Mesothelial cell of epicardium (in vitro differentiated cells): ENCODE results near the gene HARS2. TPM values are rescaled to one million over a fixed set of nuclear protein-coding genes. Genes with fewer than 3 reads are reported as not detected.
A peak's percentile ranks its signal among the peaks of the same experiment; 100 is the strongest.
"Not testable (repeated sequence)": the region's sequence is repeated elsewhere in the genome, so short reads cannot be mapped to it uniquely, and the experiment has no call there.

ENCODE experiments used
- DNase-seq, 2 experiments: peaks; one replicate each; pipeline ENCODE4 v3.0.0; 2021; ENCODE audit warnings: low spot score in 2 of 2; ENCODE audit not compliant: unreplicated experiment in 2 of 2
- H3K27ac Mint-ChIP-seq: 2 replicates; pipeline ENCODE4 v1.8.0; 2021; ENCODE audit warnings: mixed read lengths
- H3K27me3 Mint-ChIP-seq: 2 replicates; pipeline ENCODE4 v1.8.0; 2021; ENCODE audit warnings: low read depth, mixed read lengths
- H3K36me3 Mint-ChIP-seq: 2 replicates; pipeline ENCODE4 v1.8.0; 2021; ENCODE audit warnings: mixed read lengths
- H3K4me1 Mint-ChIP-seq: 2 replicates; pipeline ENCODE4 v1.8.0; 2021; ENCODE audit warnings: mixed read lengths
- H3K4me3 Mint-ChIP-seq: 2 replicates; pipeline ENCODE4 v1.8.0; 2021; ENCODE audit warnings: mild to moderate bottlenecking, moderate library complexity, mixed read lengths
- H3K9me3 Mint-ChIP-seq: 2 replicates; pipeline ENCODE4 v1.8.0; 2021; ENCODE audit warnings: mixed read lengths
- CTCF ChIP-seq: fragments of 200-600 bp; sonication (generic); IDR thresholded peaks from one replicate; pipeline ENCODE4 v1.5.0; 2021; ENCODE audit warnings: antibody characterized with exemption; ENCODE audit not compliant: unreplicated experiment
- total RNA-seq: library from RNA; stranded (reverse); gene quantifications from 3 replicates; pipeline ENCODE4 v1.2.1, GENCODE V29; 2021

Gene HARS2
- total RNA-seq, 1 donor from 2014 or later, result 35.6 TPM

- H3K4me3 Mint-ChIP-seq, result peak overlapping the region; percentile 98
- H3K4me1 Mint-ChIP-seq, result peaks cover 27% of the 10 kb centered on the region
- no peaks in the 10 kb centered on the region for H3K9me3 Mint-ChIP-seq
- H3K27me3 Mint-ChIP-seq, result no peaks in the 10 kb centered on the region
- H3K27ac Mint-ChIP-seq, result peak overlapping the region; percentile 98
- H3K36me3 Mint-ChIP-seq, result peaks cover 10% of the 10 kb centered on the region
- no peak for TF ChIP-seq CTCF
- no peak for DNase-seq
Observed at GRCh38 chr5:140690376-140690932, 801 bp upstream of the HARS2 start.

- no peak for DNase-seq
- Mint-ChIP-seq H3K27me3 (no peaks in the 10 kb centered on the region), H3K4me3 (no peak overlapping the region), H3K4me1 (peaks cover 27% of the 10 kb centered on the region), H3K27ac (no peak overlapping the region), H3K36me3 (peaks cover 38% of the 10 kb centered on the region), H3K9me3 (no peaks in the 10 kb centered on the region)
- TF ChIP-seq CTCF, result no peak
Observed at GRCh38 chr5:140694276-140694675, 3.0 kb downstream of the HARS2 start.

GRCh38 chr5:140696891-140697492 is 5.7 kb downstream of the HARS2 start:
- Mint-ChIP-seq H3K27me3 (no peaks in the 10 kb centered on the region), H3K4me3 (no peak overlapping the region), H3K9me3 (no peaks in the 10 kb centered on the region), H3K27ac (no peak overlapping the region), H3K36me3 (peaks cover 37% of the 10 kb centered on the region), H3K4me1 (peaks cover 31% of the 10 kb centered on the region)
- no peak for DNase-seq
- TF ChIP-seq CTCF, result no peak

- H3K4me3 Mint-ChIP-seq, result peak within 1 kb of the TSS; percentile 98
- no peaks in the 10 kb centered on the region for H3K9me3 Mint-ChIP-seq
- peaks cover 22% of the 10 kb centered on the region for H3K4me1 Mint-ChIP-seq
- peaks cover 50% of the 10 kb centered on the region for H3K36me3 Mint-ChIP-seq
- peak within 1 kb of the TSS; percentile 93 for H3K27ac Mint-ChIP-seq
- no peak for TF ChIP-seq CTCF
- no peaks in the 10 kb centered on the region for H3K27me3 Mint-ChIP-seq
- peak; percentile 82 to 87 for DNase-seq
Observed at GRCh38 chr5:140700177-140701144, 9.2 kb downstream of the HARS2 start, which contains the start of gene ZMAT2. Gene ZMAT2, plus strand, starts transcription at chr5:140700447. Its CDS starts 14 bp downstream, at chr5:140700461.

GRCh38 chr5:140707812-140708211 is 16.6 kb downstream of the HARS2 start:
- Mint-ChIP-seq H3K27ac (peak overlapping the region; percentile 4), H3K36me3 (peaks cover 24% of the 10 kb centered on the region), H3K4me1 (peaks cover 9% of the 10 kb centered on the region), H3K9me3 (no peaks in the 10 kb centered on the region), H3K27me3 (no peaks in the 10 kb centered on the region), H3K4me3 (no peak overlapping the region)
- no peak for DNase-seq
- no peak for TF ChIP-seq CTCF

- H3K27ac Mint-ChIP-seq, result not testable (repeated sequence)
- peaks cover 20% of the 10 kb centered on the region for H3K36me3 Mint-ChIP-seq
Observed at GRCh38 chr5:140708787-140709186, 17.5 kb downstream of the HARS2 start.

More at GRCh38 chr5:140708787-140709186, 17.5 kb downstream of the HARS2 start:
- not testable (repeated sequence) for DNase-seq, H3K4me3 Mint-ChIP-seq, H3K4me1 Mint-ChIP-seq, H3K27me3 Mint-ChIP-seq, H3K9me3 Mint-ChIP-seq
